Activated CD8-positive, alpha-beta T cell treated with anti-CD3 and anti-CD28 coated beads, Interleukin-2, amount 10 ng/mL, durations not matched to agents 7 days and 5 days (primary cell): ENCODE data around the gene ATG13. TPM values are rescaled to one million over a fixed set of nuclear protein-coding genes. Genes with fewer than 3 reads are reported as not detected.

ENCODE experiments used
- ATAC-seq: fragments of 150-1000 bp; cut with Tn5 transposase; one replicate; pipeline ENCODE4 v1.10.0; 2021; ENCODE audit warnings: moderate library complexity
- CTCF ChIA-PET: fragments of 350-600 bp; sonication (Branson Sonifier 250); formaldehyde crosslinking; loops from one replicate; lab custom pipeline; 2021; ENCODE audit warnings: antibody characterized with exemption; lab: Charles Lee
- POLR2A ChIA-PET: fragments of 350-600 bp; sonication (Branson Sonifier 250); formaldehyde crosslinking; loops from one replicate; lab custom pipeline; 2021; ENCODE audit warnings: antibody characterized with exemption; lab: Charles Lee
- DNase-seq: peaks from one replicate; pipeline ENCODE4 v3.0.0-alpha.2; 2020
- H3K27ac Mint-ChIP-seq: one replicate; pipeline ENCODE4 v1.8.0; 2021; ENCODE audit warnings: mild to moderate bottlenecking, mixed read lengths
- H3K27me3 Mint-ChIP-seq: one replicate; pipeline ENCODE4 v1.8.0; 2021; ENCODE audit warnings: low read depth, mixed read lengths
- H3K36me3 Mint-ChIP-seq: one replicate; pipeline ENCODE4 v1.8.0; 2021; ENCODE audit warnings: low read depth, mixed read lengths
- H3K4me1 Mint-ChIP-seq: one replicate; pipeline ENCODE4 v1.8.0; 2021; ENCODE audit warnings: low read depth, mixed read lengths
- H3K4me3 Mint-ChIP-seq: one replicate; pipeline ENCODE4 v1.8.0; 2021; ENCODE audit warnings: mild to moderate bottlenecking, mixed read lengths
- H3K9me3 Mint-ChIP-seq: one replicate; pipeline ENCODE4 v1.8.0; 2022; ENCODE audit warnings: mixed read lengths; ENCODE audit not compliant: insufficient read depth
- total RNA-seq, 2 experiments: library from RNA; stranded (reverse); gene quantifications; one replicate each; pipeline ENCODE4 v1.2.3, GENCODE V29; 2021

Gene ATG13
- total RNA-seq, 2 experiments from 2014 or later = 57.8 to 58.4 TPM

- no peaks in the 10 kb centered on the region for H3K27me3 Mint-ChIP-seq
- no peaks in the 10 kb centered on the region for H3K9me3 Mint-ChIP-seq
- POLR2A ChIA-PET = no interaction called here
- no peak overlapping the region for H3K4me3 Mint-ChIP-seq
- H3K27ac Mint-ChIP-seq = peak overlapping the region; percentile 24
- CTCF ChIA-PET = no interaction called here
- ATAC-seq (no peak), DNase-seq (no peak)
- peaks cover 51% of the 10 kb centered on the region for H3K4me1 Mint-ChIP-seq
- H3K36me3 Mint-ChIP-seq = peaks cover 53% of the 10 kb centered on the region
These were observed 59.2 kb downstream of the ATG13 start for GRCh38 chr11:46676436-46677158.

- DNase-seq (no peak), ATAC-seq (no peak)
- Mint-ChIP-seq H3K4me1 (peaks cover 45% of the 10 kb centered on the region), H3K4me3 (no peak overlapping the region), H3K9me3 (no peaks in the 10 kb centered on the region), H3K27ac (peak overlapping the region; percentile 24), H3K36me3 (peaks cover 48% of the 10 kb centered on the region), H3K27me3 (no peaks in the 10 kb centered on the region)
- POLR2A ChIA-PET = no interaction called here
- CTCF ChIA-PET = no interaction called here
These were observed 59.8 kb downstream of the ATG13 start for GRCh38 chr11:46677169-46677568.

DNA sequence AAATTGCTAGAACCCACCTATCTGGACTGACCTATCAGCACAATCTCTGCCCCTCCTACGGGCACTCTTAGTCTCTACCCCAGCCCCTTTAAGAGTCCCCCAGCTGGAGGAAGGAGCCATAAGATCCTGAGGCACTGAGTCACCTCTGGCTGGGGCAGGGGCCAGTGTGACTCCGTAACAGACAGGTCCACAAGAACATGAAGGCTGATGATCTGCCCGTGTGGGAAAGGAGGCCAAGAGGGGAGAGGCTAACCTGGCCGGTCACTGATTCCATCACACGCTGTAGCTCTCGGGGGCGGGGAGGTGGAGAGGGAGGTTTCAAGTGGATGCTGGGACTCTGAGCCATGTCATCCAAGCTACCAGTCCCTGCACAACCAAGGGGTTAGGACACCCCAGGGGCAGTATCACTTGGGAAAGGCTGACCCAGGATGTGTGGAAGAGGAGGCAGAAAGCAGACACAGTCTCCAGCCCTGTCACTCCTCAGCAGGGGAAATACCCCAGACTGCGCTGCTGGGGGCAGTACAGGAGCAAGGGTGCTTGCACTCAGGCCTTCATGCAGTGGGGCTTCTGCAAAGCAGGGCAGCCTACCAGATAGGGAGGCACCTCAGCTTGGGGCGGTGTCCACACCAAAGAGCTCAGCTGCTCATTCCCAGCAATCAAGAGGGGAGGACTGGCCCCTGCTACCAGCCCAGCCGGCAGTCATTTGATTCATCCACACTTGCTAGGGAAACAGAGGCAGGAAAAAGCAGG lies 60.8 kb downstream of the ATG13 start:
- H3K4me3 Mint-ChIP-seq = no peak overlapping the region
- DNase-seq (no peak), ATAC-seq (no peak)
- peaks cover 36% of the 10 kb centered on the region for H3K4me1 Mint-ChIP-seq
- CTCF ChIA-PET = interaction anchor here (0.7 kb wide), 1 partner anchor 190 kb away, joined by 3 read pairs; no protein-coding TSS in a partner anchor
- H3K36me3 Mint-ChIP-seq = peaks cover 40% of the 10 kb centered on the region
- H3K9me3 Mint-ChIP-seq = no peaks in the 10 kb centered on the region
- POLR2A ChIA-PET = interaction anchor here (1.5 kb wide), 1 partner anchor 22 kb away, joined by 5 read pairs; the partner anchor contains the start of genes ARHGAP1 and ZNF408
- peak overlapping the region; percentile 23 for H3K27ac Mint-ChIP-seq
- no peaks in the 10 kb centered on the region for H3K27me3 Mint-ChIP-seq

DNA sequence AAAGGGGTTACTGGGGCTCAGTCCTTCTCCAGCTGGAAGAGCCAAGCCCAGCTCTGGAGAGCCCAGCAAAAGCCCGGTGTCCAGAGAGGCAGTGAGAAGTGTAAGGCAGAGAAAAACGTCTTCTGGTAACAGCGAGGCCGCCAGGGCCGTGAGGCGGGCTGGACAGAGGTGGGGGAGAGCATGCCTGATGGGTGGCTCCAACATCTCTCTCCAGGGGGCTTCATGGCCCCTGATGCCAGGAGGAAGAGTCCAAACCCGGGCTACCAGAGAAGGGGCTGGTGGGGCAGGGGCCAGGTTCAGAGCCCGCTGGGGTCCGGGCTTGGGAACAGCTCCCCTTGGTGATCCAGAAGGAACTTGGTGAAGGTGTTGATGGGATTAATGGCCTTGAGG lies 61.4 kb downstream of the ATG13 start:
- DNase-seq (no peak), ATAC-seq (no peak)
- peaks cover 33% of the 10 kb centered on the region for H3K4me1 Mint-ChIP-seq
- peaks cover 36% of the 10 kb centered on the region for H3K36me3 Mint-ChIP-seq
- H3K27ac Mint-ChIP-seq = no peak overlapping the region
- POLR2A ChIA-PET = interaction anchor here (1.5 kb wide), 1 partner anchor 22 kb away, joined by 5 read pairs; the partner anchor contains the start of genes ARHGAP1 and ZNF408
- no peak overlapping the region for H3K4me3 Mint-ChIP-seq
- CTCF ChIA-PET = interaction anchor here (0.7 kb wide), 1 partner anchor 191 kb away, joined by 3 read pairs; no protein-coding TSS in a partner anchor
- H3K9me3 Mint-ChIP-seq = no peaks in the 10 kb centered on the region
- H3K27me3 Mint-ChIP-seq = no peaks in the 10 kb centered on the region

GRCh38 chr11:46679241-46680163 lies 62.1 kb downstream of the ATG13 start:
- H3K27ac Mint-ChIP-seq = no peak overlapping the region
- POLR2A ChIA-PET = interaction anchor here (1.5 kb wide), 1 partner anchor 21 kb away, joined by 5 read pairs; the partner anchor contains the start of genes ARHGAP1 and ZNF408
- no peaks in the 10 kb centered on the region for H3K9me3 Mint-ChIP-seq
- DNase-seq (no peak), ATAC-seq (no peak)
- H3K4me3 Mint-ChIP-seq = no peak overlapping the region
- H3K4me1 Mint-ChIP-seq = peaks cover 28% of the 10 kb centered on the region
- peaks cover 38% of the 10 kb centered on the region for H3K36me3 Mint-ChIP-seq
- CTCF ChIA-PET = no interaction called here
- H3K27me3 Mint-ChIP-seq = no peaks in the 10 kb centered on the region

GRCh38 chr11:46680164-46680760 lies 62.9 kb downstream of the ATG13 start:
- peaks cover 20% of the 10 kb centered on the region for H3K4me1 Mint-ChIP-seq
- ATAC-seq = no peak
- POLR2A ChIA-PET = no interaction called here
- peaks cover 36% of the 10 kb centered on the region for H3K36me3 Mint-ChIP-seq
- no peaks in the 10 kb centered on the region for H3K9me3 Mint-ChIP-seq
- no peak overlapping the region for H3K27ac Mint-ChIP-seq
- CTCF ChIA-PET = no interaction called here
- H3K27me3 Mint-ChIP-seq = no peaks in the 10 kb centered on the region
- DNase-seq = no peak
- no peak overlapping the region for H3K4me3 Mint-ChIP-seq

DNA sequence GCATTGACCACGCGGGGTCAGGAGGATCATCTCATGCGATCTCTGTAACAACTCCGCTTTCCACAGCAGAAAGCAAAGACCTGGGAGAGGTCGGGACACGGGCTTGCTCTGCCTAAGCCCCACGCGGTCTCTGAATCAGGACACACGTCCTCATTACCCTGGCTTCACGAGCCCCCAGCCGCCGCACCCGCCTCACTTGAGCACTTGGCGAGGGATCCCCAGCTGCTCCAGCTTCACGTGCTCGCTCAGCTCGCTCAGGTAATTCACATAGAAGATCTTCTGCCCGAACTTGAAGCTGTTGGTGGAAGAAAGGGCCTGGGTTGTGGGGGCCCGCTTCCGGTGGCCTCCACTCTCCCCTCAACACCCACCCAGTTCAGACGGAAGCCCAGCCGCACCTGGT lies 63.5 kb downstream of the ATG13 start:
- CTCF ChIA-PET = no interaction called here
- H3K36me3 Mint-ChIP-seq = peaks cover 35% of the 10 kb centered on the region

DNA sequence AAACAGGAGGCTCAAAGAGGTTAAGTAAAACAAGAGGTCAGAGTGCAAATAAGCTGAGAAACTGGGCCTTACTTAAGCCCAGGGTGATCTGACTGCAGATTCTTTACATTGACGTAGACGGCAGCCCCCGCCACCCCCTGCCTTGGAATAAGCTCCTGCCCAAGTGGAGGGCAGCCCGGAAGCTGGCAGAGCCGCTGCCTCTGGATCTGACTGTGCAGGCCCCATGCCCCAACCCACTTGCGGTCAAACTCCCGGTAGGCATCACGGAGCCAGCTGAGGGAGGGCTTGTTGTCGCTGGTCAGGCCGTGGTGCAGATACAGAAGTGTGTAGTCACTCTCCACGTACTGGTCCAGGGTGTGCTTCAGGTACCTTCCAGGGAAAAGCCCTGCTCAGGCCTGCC lies 64.5 kb downstream of the ATG13 start:
- POLR2A ChIA-PET = no interaction called here
- Mint-ChIP-seq H3K36me3 (peaks cover 35% of the 10 kb centered on the region), H3K27me3 (no peaks in the 10 kb centered on the region)

More for the DNA sequence above, 63.5 kb downstream of the ATG13 start:
- Mint-ChIP-seq H3K4me1 (peaks cover 15% of the 10 kb centered on the region), H3K4me3 (no peak overlapping the region), H3K9me3 (no peaks in the 10 kb centered on the region), H3K27me3 (no peaks in the 10 kb centered on the region), H3K27ac (no peak overlapping the region)
- POLR2A ChIA-PET = no interaction called here
- DNase-seq = no peak
- no peak for ATAC-seq

DNA sequence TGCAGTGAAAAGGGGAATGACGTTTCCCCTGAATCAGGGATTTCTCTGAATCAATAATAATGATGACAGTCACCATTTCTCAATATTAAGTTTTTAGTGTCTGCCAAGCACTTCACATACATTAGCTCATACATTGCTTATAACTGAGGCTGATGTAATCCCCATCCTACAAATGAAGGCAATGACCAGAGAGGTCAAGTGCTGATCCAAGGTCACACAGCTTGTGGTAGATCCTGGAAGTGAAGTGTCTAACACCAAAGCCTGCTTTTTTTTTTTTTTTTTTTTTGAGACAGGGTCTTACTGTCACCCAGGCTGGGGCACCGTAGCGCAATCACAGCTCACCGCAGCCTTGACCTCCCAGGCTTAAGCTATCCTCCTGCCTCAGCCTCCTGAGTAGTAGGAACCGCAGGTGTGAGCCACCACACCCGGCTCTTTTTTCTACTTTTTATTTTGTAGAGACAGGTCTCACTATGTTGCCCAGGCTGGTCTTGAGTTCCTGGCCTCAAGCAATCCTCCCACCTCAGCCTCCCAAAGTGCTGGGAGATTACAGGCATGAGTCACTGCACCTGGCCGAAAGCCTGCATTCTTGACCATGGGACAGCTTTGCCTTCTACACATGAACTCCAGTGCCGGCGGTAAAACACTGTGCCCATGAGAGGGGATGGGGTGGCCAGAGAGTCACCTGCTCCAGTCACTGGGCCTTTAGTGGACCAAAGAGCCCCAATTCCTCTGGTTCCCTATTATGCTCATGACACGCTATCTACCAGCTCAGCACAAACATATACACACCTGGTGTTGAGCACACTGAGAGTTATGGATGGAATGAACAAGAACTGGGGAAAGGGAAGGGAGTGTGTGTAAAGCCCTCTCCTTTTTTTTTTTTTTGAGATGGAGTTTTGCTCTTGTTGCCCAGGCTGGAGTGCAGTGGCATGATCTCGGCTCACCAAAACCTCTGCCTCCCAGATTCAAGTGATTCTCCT lies 65.7 kb downstream of the ATG13 start:
- no peak for DNase-seq
- no peaks in the 10 kb centered on the region for H3K27me3 Mint-ChIP-seq
- peaks cover 3% of the 10 kb centered on the region for H3K4me1 Mint-ChIP-seq
- H3K4me3 Mint-ChIP-seq = no peak overlapping the region
- ChIA-PET CTCF (no interaction called here), POLR2A (interaction anchor here (1.2 kb wide), 1 partner anchor 17 kb away, joined by 6 read pairs; the partner anchor contains the start of genes ARHGAP1 and ZNF408)
- no peaks in the 10 kb centered on the region for H3K9me3 Mint-ChIP-seq
- ATAC-seq = no peak
- no peak overlapping the region for H3K27ac Mint-ChIP-seq
- H3K36me3 Mint-ChIP-seq = peaks cover 36% of the 10 kb centered on the region

More for the DNA sequence above, 64.5 kb downstream of the ATG13 start:
- Mint-ChIP-seq H3K9me3 (no peaks in the 10 kb centered on the region), H3K27ac (no peak overlapping the region), H3K4me1 (peaks cover 9% of the 10 kb centered on the region), H3K4me3 (no peak overlapping the region)
- no peak for DNase-seq
- CTCF ChIA-PET = no interaction called here
- no peak for ATAC-seq

- DNase-seq = no peak
- H3K27ac Mint-ChIP-seq = no peak overlapping the region
- no peaks in the 10 kb centered on the region for H3K27me3 Mint-ChIP-seq
- H3K36me3 Mint-ChIP-seq = peaks cover 35% of the 10 kb centered on the region
- no peaks in the 10 kb centered on the region for H3K9me3 Mint-ChIP-seq
- no peak for ATAC-seq
- H3K4me3 Mint-ChIP-seq = no peak overlapping the region
- CTCF ChIA-PET = no interaction called here
- H3K4me1 Mint-ChIP-seq = peaks cover 5% of the 10 kb centered on the region
- POLR2A ChIA-PET = interaction anchor here (1.2 kb wide), 1 partner anchor 16 kb away, joined by 6 read pairs; the partner anchor contains the start of genes ARHGAP1 and ZNF408
These were observed 67.0 kb downstream of the ATG13 start for GRCh38 chr11:46684367-46684766.
